HG02870 (cell line): ENCODE measurements around the gene IL19.
"Not testable (repeated sequence)": the region's sequence is repeated elsewhere in the genome, so short reads cannot be mapped to it uniquely, and the experiment has no call there.

Experiments
- ATAC-seq: cut with Tn5 transposase; IDR thresholded peaks from one replicate; pipeline ENCODE4 v1.9.1; 2021; ENCODE audit warnings: mild to moderate bottlenecking, moderate library complexity; ENCODE audit not compliant: unreplicated experiment

The IL19 gene

GRCh38 chr1:206852662-206853061 is 82.1 kb downstream of the IL19 start:
- not testable (repeated sequence) for ATAC-seq

GRCh38 chr1:206853696-206854095 is 83.1 kb downstream of the IL19 start:
- not testable (repeated sequence) for ATAC-seq

- ATAC-seq = no peak
Observed at GRCh38 chr1:206854401-206855129, 84.0 kb downstream of the IL19 start.

DNA sequence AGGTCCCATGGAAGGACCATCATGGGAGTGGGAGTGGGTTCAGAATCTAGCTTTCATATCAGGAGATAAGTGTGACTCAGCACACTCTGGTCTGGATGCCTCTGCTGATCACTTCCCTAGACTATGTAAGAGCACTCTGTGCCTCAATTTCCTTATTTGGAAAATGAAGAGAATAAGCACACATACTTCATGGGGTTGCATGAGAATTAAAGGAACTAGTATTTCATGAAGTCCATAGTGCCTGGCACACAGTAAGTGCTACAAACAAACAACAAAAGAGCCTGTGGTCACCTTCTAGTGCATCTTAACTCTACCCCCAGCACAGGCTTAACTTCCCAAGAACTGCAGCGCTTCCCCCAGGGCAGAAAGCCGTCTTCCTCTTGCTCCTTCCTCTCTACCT is 85.3 kb downstream of the IL19 start:
- no peak for ATAC-seq

GRCh38 chr1:206856674-206857464 is 86.3 kb downstream of the IL19 start:
- no peak for ATAC-seq

GRCh38 chr1:206859082-206859521 is 88.5 kb downstream of the IL19 start:
- no peak for ATAC-seq

GRCh38 chr1:206860165-206860564 is 89.6 kb downstream of the IL19 start:
- no peak for ATAC-seq

DNA sequence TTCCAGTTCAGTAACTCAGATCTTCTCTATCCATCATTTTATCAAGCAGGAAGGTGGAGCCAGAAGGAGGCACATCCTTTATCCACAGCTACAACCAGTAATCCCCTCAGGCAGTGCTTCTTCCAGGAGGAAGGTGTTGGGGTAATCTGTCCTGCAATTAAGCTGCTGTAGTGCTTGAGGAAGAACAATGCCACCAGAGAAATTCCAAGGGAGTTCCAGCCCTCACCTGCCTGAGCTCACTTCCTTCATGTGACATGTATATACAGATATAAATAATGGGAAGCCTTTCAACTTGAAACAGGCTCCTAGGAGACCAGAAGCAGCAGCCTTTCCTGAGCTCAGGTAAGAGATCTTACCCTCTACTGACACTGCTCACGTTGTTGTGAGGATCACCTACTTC is 92.7 kb downstream of the IL19 start:
- ATAC-seq = no peak

GRCh38 chr1:206864939-206865671 is 94.5 kb downstream of the IL19 start, which contains the start of gene IL20:
Gene IL20 (plus strand): TSS chr1:206865623. CDS start chr1:206865853, 230 bp downstream.
- no peak for ATAC-seq

GRCh38 chr1:206866062-206866461 is 95.5 kb downstream of the IL19 start:
- no peak for ATAC-seq

DNA sequence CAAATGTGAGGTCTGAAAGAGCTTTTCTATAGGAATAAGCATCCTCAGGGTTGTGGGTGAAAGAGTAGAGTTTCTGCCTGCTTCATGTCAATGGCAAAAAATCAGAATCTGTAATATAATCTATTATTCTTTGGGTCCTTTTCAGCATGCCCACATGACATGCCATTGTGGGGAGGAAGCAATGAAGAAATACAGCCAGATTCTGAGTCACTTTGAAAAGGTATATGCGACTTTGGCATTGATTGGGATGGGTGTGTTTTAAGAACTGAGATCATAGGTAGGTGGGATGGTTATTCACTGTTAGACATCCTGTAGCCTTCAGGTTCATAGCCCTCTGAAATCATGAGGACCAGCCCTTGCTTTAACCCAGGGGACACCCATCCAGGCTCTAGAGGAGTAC is 96.7 kb downstream of the IL19 start:
- ATAC-seq = no peak

DNA sequence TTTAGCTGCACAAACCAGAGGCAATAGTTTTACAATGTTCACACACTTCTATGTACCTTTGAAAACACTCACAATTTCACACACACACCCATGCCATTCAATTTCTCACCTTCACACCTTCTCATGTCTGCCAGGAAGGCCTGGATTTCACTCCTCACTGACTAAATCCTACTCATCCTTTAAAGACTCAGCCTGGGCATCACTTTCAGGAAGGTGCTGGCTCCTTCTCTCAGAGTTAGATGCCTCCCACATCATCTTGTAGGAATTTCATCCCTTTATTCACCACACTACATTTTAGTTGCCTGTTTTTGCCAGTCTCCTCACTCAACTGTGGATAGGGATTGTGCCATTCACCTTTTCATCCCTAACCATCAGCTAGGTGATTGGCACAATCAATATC is 97.1 kb downstream of the IL19 start:
- ATAC-seq = no peak

GRCh38 chr1:206868264-206868663 is 97.7 kb downstream of the IL19 start:
- no peak for ATAC-seq

DNA sequence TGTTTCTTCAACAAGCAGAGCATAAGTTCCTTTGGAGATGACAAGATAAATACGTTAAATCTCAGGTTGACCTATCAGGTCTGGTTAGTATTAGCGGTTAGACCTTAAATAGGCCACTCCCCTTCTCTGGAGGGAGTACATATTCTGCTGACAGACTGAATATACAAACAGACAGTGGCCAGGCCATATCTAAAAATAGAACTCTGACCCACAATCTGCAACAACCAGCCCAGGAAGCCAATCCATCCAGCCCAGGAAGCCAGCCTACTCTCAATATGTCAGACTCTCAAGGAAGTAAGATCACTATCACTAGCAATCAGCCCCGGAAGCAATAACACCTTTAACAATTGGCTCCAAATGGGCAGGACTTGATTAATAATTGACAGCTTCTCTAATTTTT is 101.6 kb downstream of the IL19 start:
- ATAC-seq = no peak

- ATAC-seq = no peak
Observed at GRCh38 chr1:206873603-206874188, 103.1 kb downstream of the IL19 start.

GRCh38 chr1:206875752-206876377 is 105.3 kb downstream of the IL19 start:
- no peak for ATAC-seq

- no peak for ATAC-seq
Observed at GRCh38 chr1:206878456-206878855, 107.9 kb downstream of the IL19 start.

GRCh38 chr1:206880314-206880713 is 109.7 kb downstream of the IL19 start:
- ATAC-seq = no peak

- ATAC-seq = no peak
Observed at GRCh38 chr1:206882555-206882954, 112.0 kb downstream of the IL19 start.

DNA sequence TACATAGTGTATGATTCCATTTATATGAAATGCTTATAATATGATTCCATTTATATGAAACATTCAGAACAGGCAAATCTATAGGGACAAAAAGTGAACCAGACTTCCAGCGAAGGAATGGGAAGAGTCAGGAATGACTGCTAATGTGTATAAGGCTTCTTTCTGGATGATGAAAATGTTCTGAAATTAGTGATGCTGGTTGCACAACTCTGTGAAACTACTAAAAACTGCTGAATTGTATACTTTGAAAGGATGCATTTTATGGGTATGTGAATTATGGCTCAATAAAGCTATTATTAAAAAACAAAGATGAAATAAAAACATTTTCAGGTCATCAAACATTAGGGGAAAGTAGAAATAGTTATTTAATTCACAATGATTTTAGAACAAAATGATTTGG is 112.6 kb downstream of the IL19 start:
- ATAC-seq = no peak

DNA sequence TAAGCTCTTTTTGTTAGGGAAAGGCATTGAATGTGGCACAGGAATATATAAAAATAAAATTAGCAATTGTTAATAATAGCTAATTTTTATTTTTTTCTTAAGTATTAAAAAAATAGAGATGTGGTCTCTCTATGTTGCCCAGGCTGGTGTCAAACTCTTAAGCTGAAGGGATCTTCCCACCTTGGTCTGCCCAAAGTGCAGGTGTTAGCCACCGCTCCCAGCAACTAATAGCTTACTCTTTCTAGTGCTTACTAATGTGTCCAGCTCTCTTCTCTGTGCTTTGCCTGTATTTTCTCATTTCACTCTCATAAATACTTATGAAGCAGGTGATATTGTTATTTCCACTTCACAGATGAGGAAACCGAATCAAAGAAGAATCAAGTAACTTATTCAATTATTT is 113.3 kb downstream of the IL19 start:
- ATAC-seq = no peak
